Measurements from ENCODE around the gene PROC.
"Not testable (repeated sequence)": the region's sequence is repeated elsewhere in the genome, so short reads cannot be mapped to it uniquely, and the experiment has no call there.

PROC gene

GRCh38 chr2:127404466-127405254 is 13.6 kb upstream of the PROC start:
- TF ChIP-seq, protein P1, sequence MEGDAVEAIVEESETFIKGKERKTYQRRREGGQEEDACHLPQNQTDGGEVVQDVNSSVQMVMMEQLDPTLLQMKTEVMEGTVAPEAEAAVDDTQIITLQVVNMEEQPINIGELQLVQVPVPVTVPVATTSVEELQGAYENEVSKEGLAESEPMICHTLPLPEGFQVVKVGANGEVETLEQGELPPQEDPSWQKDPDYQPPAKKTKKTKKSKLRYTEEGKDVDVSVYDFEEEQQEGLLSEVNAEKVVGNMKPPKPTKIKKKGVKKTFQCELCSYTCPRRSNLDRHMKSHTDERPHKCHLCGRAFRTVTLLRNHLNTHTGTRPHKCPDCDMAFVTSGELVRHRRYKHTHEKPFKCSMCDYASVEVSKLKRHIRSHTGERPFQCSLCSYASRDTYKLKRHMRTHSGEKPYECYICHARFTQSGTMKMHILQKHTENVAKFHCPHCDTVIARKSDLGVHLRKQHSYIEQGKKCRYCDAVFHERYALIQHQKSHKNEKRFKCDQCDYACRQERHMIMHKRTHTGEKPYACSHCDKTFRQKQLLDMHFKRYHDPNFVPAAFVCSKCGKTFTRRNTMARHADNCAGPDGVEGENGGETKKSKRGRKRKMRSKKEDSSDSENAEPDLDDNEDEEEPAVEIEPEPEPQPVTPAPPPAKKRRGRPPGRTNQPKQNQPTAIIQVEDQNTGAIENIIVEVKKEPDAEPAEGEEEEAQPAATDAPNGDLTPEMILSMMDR (IDR thresholded peaks at IDR 0.05; ENCODE audit: insufficient read depth, missing control alignments) = no peak
- DNase-seq (ENCODE audit: insufficient read length, low spot score) = no peak
- FAIRE-seq = no peak

DNA sequence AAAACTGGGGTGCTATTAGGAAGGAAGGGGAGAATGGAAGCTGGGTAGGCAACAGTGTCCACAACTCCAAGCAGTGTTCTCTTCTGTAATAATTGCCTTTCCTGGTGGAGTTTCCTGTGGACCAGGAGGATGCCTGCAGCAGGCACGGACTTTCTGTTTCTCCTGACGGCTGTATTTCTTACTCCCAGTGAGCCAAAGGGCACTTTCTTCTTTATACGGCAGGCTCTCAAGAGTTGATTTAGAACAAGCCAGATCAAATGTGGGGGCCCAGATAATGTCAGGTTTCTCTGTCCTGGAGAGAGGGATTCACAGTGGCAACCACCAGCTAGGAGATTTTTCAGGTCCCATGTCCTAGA is 13.0 kb upstream of the PROC start:
- FAIRE-seq (no peak), DNase-seq (ENCODE audit: insufficient read length, low spot score) (no peak)
- TF ChIP-seq, protein P1 (IDR thresholded peaks at IDR 0.05; ENCODE audit: insufficient read depth, missing control alignments) = no peak

- no peak for DNase-seq (ENCODE audit: insufficient read length, low spot score)
- TF ChIP-seq, protein P1 (IDR thresholded peaks at IDR 0.05; ENCODE audit: insufficient read depth, missing control alignments) = no peak
- FAIRE-seq = no peak
These were observed 11.8 kb upstream of the PROC start for GRCh38 chr2:127406454-127406853.

GRCh38 chr2:127407091-127407490 is 11.1 kb upstream of the PROC start:
- DNase-seq (ENCODE audit: insufficient read length, low spot score) (no peak), FAIRE-seq (no peak)
- TF ChIP-seq, protein P1 (IDR thresholded peaks at IDR 0.05; ENCODE audit: insufficient read depth, missing control alignments) = no peak

- FAIRE-seq (no peak), DNase-seq (ENCODE audit: insufficient read length, low spot score) (no peak)
- TF ChIP-seq, protein P1 (IDR thresholded peaks at IDR 0.05; ENCODE audit: insufficient read depth, missing control alignments) = no peak
These were observed 10.6 kb upstream of the PROC start for GRCh38 chr2:127407661-127408003.

GRCh38 chr2:127408004-127408806 is 10.0 kb upstream of the PROC start:
- TF ChIP-seq, protein P1 (IDR thresholded peaks at IDR 0.05; ENCODE audit: insufficient read depth, missing control alignments) = no peak
- DNase-seq (ENCODE audit: insufficient read length, low spot score) = peak; percentile 83
- FAIRE-seq = no peak

DNA sequence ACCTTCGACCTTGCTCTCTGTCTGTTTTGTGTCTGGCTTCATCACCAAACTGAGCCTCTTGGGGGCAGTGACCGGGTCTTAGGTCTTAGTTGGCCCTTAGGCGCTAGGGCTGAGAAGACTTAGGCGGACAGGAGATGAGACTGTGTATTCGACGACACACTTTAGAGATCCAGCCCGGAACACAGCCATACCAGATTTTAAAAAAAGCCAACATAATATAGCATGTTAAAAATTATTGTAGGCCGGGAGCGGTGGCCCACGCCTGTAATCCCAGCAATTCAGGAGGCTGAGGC is 9.5 kb upstream of the PROC start:
- DNase-seq (ENCODE audit: insufficient read length, low spot score) = no peak
- TF ChIP-seq, protein P1 (IDR thresholded peaks at IDR 0.05; ENCODE audit: insufficient read depth, missing control alignments) = no peak
- FAIRE-seq = no peak

GRCh38 chr2:127409716-127410115 is 8.5 kb upstream of the PROC start:
- FAIRE-seq; DNase-seq (ENCODE audit: insufficient read length, low spot score): not testable (repeated sequence)

Data from D721Med (cell line).